ENCODE results near the gene SMARCC1.

DNA sequence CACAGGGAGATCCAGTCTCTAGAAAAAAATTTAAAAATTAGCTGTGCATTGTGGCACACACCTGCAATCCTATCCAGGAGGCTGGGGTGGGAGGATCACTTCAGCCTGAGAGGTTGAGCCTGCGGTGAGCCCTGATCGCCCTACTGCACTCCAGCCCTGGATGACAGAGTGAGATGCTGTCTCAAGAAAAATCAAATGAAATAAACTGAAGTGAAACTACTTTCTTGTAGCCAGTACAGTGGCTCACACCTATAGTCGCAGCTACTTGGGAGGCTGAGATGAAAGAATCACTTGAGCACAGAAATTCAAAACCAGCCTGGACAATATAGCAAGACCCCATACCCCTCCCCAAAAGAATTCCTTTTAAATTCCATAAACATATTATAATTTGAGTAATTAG is 35.4 kb downstream of the SMARCC1 start:
- TF ChIP-seq, protein P1, sequence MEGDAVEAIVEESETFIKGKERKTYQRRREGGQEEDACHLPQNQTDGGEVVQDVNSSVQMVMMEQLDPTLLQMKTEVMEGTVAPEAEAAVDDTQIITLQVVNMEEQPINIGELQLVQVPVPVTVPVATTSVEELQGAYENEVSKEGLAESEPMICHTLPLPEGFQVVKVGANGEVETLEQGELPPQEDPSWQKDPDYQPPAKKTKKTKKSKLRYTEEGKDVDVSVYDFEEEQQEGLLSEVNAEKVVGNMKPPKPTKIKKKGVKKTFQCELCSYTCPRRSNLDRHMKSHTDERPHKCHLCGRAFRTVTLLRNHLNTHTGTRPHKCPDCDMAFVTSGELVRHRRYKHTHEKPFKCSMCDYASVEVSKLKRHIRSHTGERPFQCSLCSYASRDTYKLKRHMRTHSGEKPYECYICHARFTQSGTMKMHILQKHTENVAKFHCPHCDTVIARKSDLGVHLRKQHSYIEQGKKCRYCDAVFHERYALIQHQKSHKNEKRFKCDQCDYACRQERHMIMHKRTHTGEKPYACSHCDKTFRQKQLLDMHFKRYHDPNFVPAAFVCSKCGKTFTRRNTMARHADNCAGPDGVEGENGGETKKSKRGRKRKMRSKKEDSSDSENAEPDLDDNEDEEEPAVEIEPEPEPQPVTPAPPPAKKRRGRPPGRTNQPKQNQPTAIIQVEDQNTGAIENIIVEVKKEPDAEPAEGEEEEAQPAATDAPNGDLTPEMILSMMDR (IDR thresholded peaks at IDR 0.05; ENCODE audit: insufficient read depth, low read length): no peak
- TF ChIP-seq GABPA (IDR thresholded peaks at IDR 0.05; ENCODE audit: low read depth): no peak
- TF ChIP-seq, protein P2, sequence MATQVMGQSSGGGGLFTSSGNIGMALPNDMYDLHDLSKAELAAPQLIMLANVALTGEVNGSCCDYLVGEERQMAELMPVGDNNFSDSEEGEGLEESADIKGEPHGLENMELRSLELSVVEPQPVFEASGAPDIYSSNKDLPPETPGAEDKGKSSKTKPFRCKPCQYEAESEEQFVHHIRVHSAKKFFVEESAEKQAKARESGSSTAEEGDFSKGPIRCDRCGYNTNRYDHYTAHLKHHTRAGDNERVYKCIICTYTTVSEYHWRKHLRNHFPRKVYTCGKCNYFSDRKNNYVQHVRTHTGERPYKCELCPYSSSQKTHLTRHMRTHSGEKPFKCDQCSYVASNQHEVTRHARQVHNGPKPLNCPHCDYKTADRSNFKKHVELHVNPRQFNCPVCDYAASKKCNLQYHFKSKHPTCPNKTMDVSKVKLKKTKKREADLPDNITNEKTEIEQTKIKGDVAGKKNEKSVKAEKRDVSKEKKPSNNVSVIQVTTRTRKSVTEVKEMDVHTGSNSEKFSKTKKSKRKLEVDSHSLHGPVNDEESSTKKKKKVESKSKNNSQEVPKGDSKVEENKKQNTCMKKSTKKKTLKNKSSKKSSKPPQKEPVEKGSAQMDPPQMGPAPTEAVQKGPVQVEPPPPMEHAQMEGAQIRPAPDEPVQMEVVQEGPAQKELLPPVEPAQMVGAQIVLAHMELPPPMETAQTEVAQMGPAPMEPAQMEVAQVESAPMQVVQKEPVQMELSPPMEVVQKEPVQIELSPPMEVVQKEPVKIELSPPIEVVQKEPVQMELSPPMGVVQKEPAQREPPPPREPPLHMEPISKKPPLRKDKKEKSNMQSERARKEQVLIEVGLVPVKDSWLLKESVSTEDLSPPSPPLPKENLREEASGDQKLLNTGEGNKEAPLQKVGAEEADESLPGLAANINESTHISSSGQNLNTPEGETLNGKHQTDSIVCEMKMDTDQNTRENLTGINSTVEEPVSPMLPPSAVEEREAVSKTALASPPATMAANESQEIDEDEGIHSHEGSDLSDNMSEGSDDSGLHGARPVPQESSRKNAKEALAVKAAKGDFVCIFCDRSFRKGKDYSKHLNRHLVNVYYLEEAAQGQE (IDR thresholded peaks at IDR 0.05; ENCODE audit: insufficient replicate concordance, low read depth): no peak

All from HL-60 (cell line).